Endothelial cell of umbilical vein (primary cell): Measurements from ENCODE around the gene RYR1. TPM values are rescaled to one million over a fixed set of nuclear protein-coding genes. Genes with fewer than 3 reads are reported as not detected.
"Not testable (repeated sequence)": the region's sequence is repeated elsewhere in the genome, so short reads cannot be mapped to it uniquely, and the experiment has no call there.

Experiments
- BruUV-seq: library from RNA; stranded (reverse); fragments of 400-500 nt; replicated peaks from 2 replicates; lab custom pipeline; 2021; lab: Mats Ljungman, UMichigan
- CTCF ChIA-PET: fragments of 300-600, 350-600 bp; sonication (Branson Sonifier 250); formaldehyde crosslinking; loops from one replicate; lab custom pipeline; 2021; ENCODE audit warnings: antibody characterized with exemption, inconsistent platforms; lab: Charles Lee
- POLR2A ChIA-PET: fragments of 300-600, 350-600 bp; sonication (Branson Sonifier 250); formaldehyde crosslinking; loops from one replicate; lab custom pipeline; 2021; ENCODE audit warnings: antibody characterized with exemption, inconsistent platforms; lab: Charles Lee
- DNase-seq: peaks from one replicate; pipeline ENCODE4 v3.0.0-alpha.2; 2011; ENCODE audit warnings: low read depth, low spot score
- FAIRE-seq: peaks from 2 replicates; lab custom pipeline; 2011; peaks lifted over from hg19 to GRCh38; lab: Jason Lieb, UNC
- H2AFZ ChIP-seq: 2 replicates; pipeline ENCODE4 v1.6.0; 2012; ENCODE audit warnings: low read depth, low read length, control low read depth, inconsistent platforms
- H3K27ac ChIP-seq: 2 replicates; pipeline ENCODE4 v1.5.1; 2011; ENCODE audit warnings: low read depth, mild to moderate bottlenecking, control low read depth, low read length, moderate library complexity; ENCODE audit not compliant: insufficient read depth
- H3K27me3 ChIP-seq, 2 experiments: 2 replicates each; pipeline versions ENCODE4 v1.6.0 to v1.6.1; 2011; ENCODE audit warnings: low read length in 2 of 2, mixed read lengths in 1 of 2; ENCODE audit not compliant: control insufficient read depth in 2 of 2, insufficient read depth in 2 of 2
- H3K36me3 ChIP-seq, 2 experiments: 2 replicates in 1 of 2; 3 replicates in 1 of 2; pipeline ENCODE4 v1.5.1; 2011; ENCODE audit warnings: low read length in 2 of 2, mild to moderate bottlenecking in 1 of 2, moderate library complexity in 1 of 2; ENCODE audit not compliant: control insufficient read depth in 2 of 2, insufficient read depth in 2 of 2; ENCODE audit errors: extremely low read depth in 1 of 2
- H3K4me1 ChIP-seq: 3 replicates; pipeline ENCODE4 v1.5.1; 2011; ENCODE audit warnings: mild to moderate bottlenecking, low read length; ENCODE audit not compliant: control insufficient read depth, insufficient read depth; ENCODE audit errors: extremely low read depth
- H3K4me2 ChIP-seq: 2 replicates; pipeline ENCODE4 v1.6.1; 2011; ENCODE audit warnings: low read length, control low read depth, mixed read lengths; ENCODE audit not compliant: insufficient read depth
- H3K4me3 ChIP-seq, 3 experiments: fragments of 200-600 bp in 1 of 3; sonication (generic), shearing (Covaris generic) in 1 of 3; replicated peaks in 1 of 3; 2 replicates each; pipeline ENCODE4 v1.5.1; 2011 to 2016; ENCODE audit warnings: control low read depth in 3 of 3, low read length in 3 of 3, mild to moderate bottlenecking in 2 of 3, inconsistent platforms in 1 of 3, low read depth in 1 of 3, moderate library complexity in 1 of 3; ENCODE audit not compliant: insufficient read depth in 1 of 3
- H3K79me2 ChIP-seq: 2 replicates; pipeline ENCODE4 v1.6.0; 2012; ENCODE audit warnings: low read length, inconsistent platforms; ENCODE audit not compliant: control insufficient read depth, insufficient read depth
- H3K9ac ChIP-seq: replicated peaks from 2 replicates; pipeline ENCODE3; 2011; ENCODE audit warnings: low read length, control low read depth; ENCODE audit not compliant: insufficient read depth; ENCODE audit errors: extremely low read depth
- H3K9me1 ChIP-seq: replicated peaks from 3 replicates; pipeline ENCODE4 v1.6.0; 2011; ENCODE audit warnings: mild to moderate bottlenecking, low read length; ENCODE audit not compliant: control insufficient read depth, insufficient read depth; ENCODE audit errors: extremely low read depth
- H3K9me3 ChIP-seq: replicated peaks from 2 replicates; pipeline ENCODE4 v1.5.1; 2012; ENCODE audit warnings: low read length, inconsistent platforms; ENCODE audit not compliant: control insufficient read depth, insufficient read depth
- H4K20me1 ChIP-seq: replicated peaks from 2 replicates; pipeline ENCODE3; 2011; ENCODE audit warnings: mild to moderate bottlenecking, low read length; ENCODE audit not compliant: control insufficient read depth, insufficient read depth; ENCODE audit errors: extremely low read depth
- JUN ChIP-seq: IDR thresholded peaks from 2 replicates; pipeline ENCODE4 v1.6.1; 2011; ENCODE audit warnings: borderline replicate concordance, low read depth; ENCODE audit not compliant: insufficient read length, insufficient read depth
- dilution Hi-C: fragments of 300-500 bp; cut with MboI; formaldehyde crosslinking; loops from one replicate; pipeline ENCODE4 v1.15.0; 2019; ENCODE audit warnings: low sequenced_read_pairs; ENCODE audit not compliant: extremely low pct_ligation_motif_present
- intact Hi-C: fragments of 100-400 bp; cut with micrococcal nuclease; formaldehyde crosslinking; loops from one replicate; pipeline ENCODE4 v1.10.0; 2022
- polyA plus RNA-seq, 4 experiments: library from polyadenylated mRNA; depleted of rRNA in 3 of 4; stranded (reverse) in 3 of 4; unstranded in 1 of 4; fragments of >200 nt; gene quantifications; 2 replicates each; pipeline versions ENCODE4 v1.2.1 to v1.2.3, GENCODE V29; 2011 to 2012; ENCODE audit warnings: missing spikeins in 1 of 4
- total RNA-seq: library from RNA; stranded (reverse); gene quantifications from 2 replicates; pipeline ENCODE4 v1.2.3, GENCODE V29; 2021

Gene RYR1
- total and polyA plus RNA-seq, 2 donors (not counting 3 experiments of a cell fraction or from before 2014, with no cell fraction given), result under 0.01 to 0.02 TPM

GRCh38 chr19:38494379-38494778, 60.9 kb downstream of the RYR1 start:
- no peak overlapping the region for H3K4me2 ChIP-seq
- CTCF ChIA-PET, result interaction anchor here (1.4 kb wide), 1 partner anchor 18 kb away, joined by 4 read pairs; no protein-coding TSS in a partner anchor
- H3K36me3 ChIP-seq, result no peaks in the 10 kb centered on the region
- DNase-seq, result no peak
- no TSS peak for BruUV-seq
- no peaks in the 10 kb centered on the region for H3K79me2 ChIP-seq
- no peak overlapping the region for H3K27ac ChIP-seq
- POLR2A ChIA-PET, result no interaction called here
- dilution Hi-C loops, result no loop called here
- H2AFZ ChIP-seq, result no peak overlapping the region
- no peak overlapping the region for H3K4me3 ChIP-seq
- H3K9me3 ChIP-seq, result no peaks in the 10 kb centered on the region
- intact Hi-C loops, result no loop called here
- no peaks in the 10 kb centered on the region for H4K20me1 ChIP-seq
- TF ChIP-seq JUN, result no peak
- no peaks in the 10 kb centered on the region for H3K4me1 ChIP-seq
- no peak for FAIRE-seq
- no peak overlapping the region for H3K9ac ChIP-seq
- H3K27me3 ChIP-seq, result no peaks in the 10 kb centered on the region
- no peaks in the 10 kb centered on the region for H3K9me1 ChIP-seq

DNA sequence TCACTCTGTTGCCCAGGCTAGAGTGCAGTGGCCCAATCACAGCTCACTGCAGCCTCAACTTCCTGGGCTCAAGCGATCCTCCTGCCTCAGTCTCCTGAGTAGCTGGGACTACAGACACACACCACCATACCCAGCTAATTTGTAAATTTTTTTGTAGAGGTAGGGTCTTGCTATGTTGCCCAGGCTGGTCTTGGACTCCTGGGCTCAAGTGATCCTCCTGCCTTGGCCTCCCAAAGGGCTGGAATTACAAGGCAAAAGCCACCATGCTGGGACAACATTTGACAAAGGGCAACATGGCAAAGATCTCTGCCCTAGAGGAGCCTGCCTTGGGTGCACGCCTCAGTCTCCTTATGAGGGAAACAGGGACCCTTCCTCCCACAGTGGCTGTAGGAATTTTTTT, 61.9 kb downstream of the RYR1 start:
- H3K4me2 ChIP-seq, H3K27me3 ChIP-seq, H3K9ac ChIP-seq, dilution Hi-C loops, H3K36me3 ChIP-seq, H3K4me3 ChIP-seq, H3K9me3 ChIP-seq, H4K20me1 ChIP-seq, FAIRE-seq, intact Hi-C loops, H2AFZ ChIP-seq, H3K79me2 ChIP-seq, H3K27ac ChIP-seq, POLR2A ChIA-PET, BruUV-seq, H3K9me1 ChIP-seq, H3K4me1 ChIP-seq, DNase-seq: not testable (repeated sequence)
- CTCF ChIA-PET, result interaction anchor here (1.4 kb wide), 2 partner anchors 17 to 20 kb away, joined by 3 to 4 read pairs; no protein-coding TSS in a partner anchor
